Central memory CD8-positive, alpha-beta T cell (primary cell): ENCODE measurements around the gene GTF2F2.

ENCODE experiments used
- ATAC-seq: fragments of 150-1000 bp; cut with Tn5 transposase; replicated peaks from 2 replicates; pipeline ENCODE4 v1.10.0; 2022; ENCODE audit warnings: mild to moderate bottlenecking, moderate FRiP score, moderate number of reproducible peaks; ENCODE audit not compliant: poor library complexity, severe bottlenecking; ENCODE audit errors: extremely low read depth
- DNase-seq, 2 donors: peaks; one replicate each; pipeline ENCODE4 v3.0.0; 2021; ENCODE audit warnings: low spot score in 2 of 2
- H3K27ac Mint-ChIP-seq: one replicate; pipeline ENCODE4 v1.8.0; 2022; ENCODE audit warnings: low read depth, mild to moderate bottlenecking, moderate library complexity, mixed read lengths
- H3K27me3 Mint-ChIP-seq: one replicate; pipeline ENCODE4 v1.8.0; 2022; ENCODE audit warnings: mixed read lengths
- H3K36me3 Mint-ChIP-seq: one replicate; pipeline ENCODE4 v1.8.0; 2022; ENCODE audit warnings: mild to moderate bottlenecking, moderate library complexity, mixed read lengths; ENCODE audit not compliant: insufficient read depth
- H3K4me1 Mint-ChIP-seq: one replicate; pipeline ENCODE4 v1.8.0; 2022; ENCODE audit warnings: mixed read lengths
- H3K4me3 Mint-ChIP-seq: one replicate; pipeline ENCODE4 v1.8.0; 2022; ENCODE audit warnings: mild to moderate bottlenecking, moderate library complexity, mixed read lengths
- H3K9me3 Mint-ChIP-seq: one replicate; pipeline ENCODE4 v1.8.0; 2022; ENCODE audit warnings: mixed read lengths

Gene GTF2F2

GRCh38 chr13:45257638-45258333 lies 137.5 kb downstream of the GTF2F2 start:
- no peaks in the 10 kb centered on the region for H3K4me1 Mint-ChIP-seq
- no peaks in the 10 kb centered on the region for H3K9me3 Mint-ChIP-seq
- no peaks in the 10 kb centered on the region for H3K27me3 Mint-ChIP-seq
- peaks cover 12% of the 10 kb centered on the region for H3K36me3 Mint-ChIP-seq
- DNase-seq (no peak), ATAC-seq (no peak)
- no peak overlapping the region for H3K4me3 Mint-ChIP-seq
- H3K27ac Mint-ChIP-seq, result no peak overlapping the region

GRCh38 chr13:45258334-45258675 lies 138.0 kb downstream of the GTF2F2 start:
- Mint-ChIP-seq H3K27me3 (no peaks in the 10 kb centered on the region), H3K4me3 (no peak overlapping the region), H3K36me3 (peaks cover 9% of the 10 kb centered on the region), H3K4me1 (no peaks in the 10 kb centered on the region), H3K27ac (no peak overlapping the region), H3K9me3 (no peaks in the 10 kb centered on the region)
- ATAC-seq (no peak), DNase-seq (no peak)

GRCh38 chr13:45267215-45267614 lies 146.9 kb downstream of the GTF2F2 start:
- H3K4me3 Mint-ChIP-seq, result no peak overlapping the region
- DNase-seq, result no peak
- no peaks in the 10 kb centered on the region for H3K4me1 Mint-ChIP-seq
- no peak for ATAC-seq
- peaks cover 6% of the 10 kb centered on the region for H3K36me3 Mint-ChIP-seq
- peak overlapping the region; percentile 25 for H3K27ac Mint-ChIP-seq
- no peaks in the 10 kb centered on the region for H3K9me3 Mint-ChIP-seq
- no peaks in the 10 kb centered on the region for H3K27me3 Mint-ChIP-seq

- Mint-ChIP-seq H3K4me1 (no peaks in the 10 kb centered on the region), H3K4me3 (no peak overlapping the region), H3K27me3 (no peaks in the 10 kb centered on the region), H3K27ac (no peak overlapping the region), H3K9me3 (no peaks in the 10 kb centered on the region), H3K36me3 (peaks cover 6% of the 10 kb centered on the region)
- ATAC-seq, result no peak
- DNase-seq, result no peak
Measured at GRCh38 chr13:45269204-45269603, 148.9 kb downstream of the GTF2F2 start.

- DNase-seq, result no peak
- Mint-ChIP-seq H3K4me1 (no peaks in the 10 kb centered on the region), H3K9me3 (no peaks in the 10 kb centered on the region), H3K36me3 (peaks cover 2% of the 10 kb centered on the region), H3K4me3 (no peak overlapping the region), H3K27ac (no peak overlapping the region), H3K27me3 (no peaks in the 10 kb centered on the region)
- no peak for ATAC-seq
Measured at GRCh38 chr13:45276913-45277312, 156.6 kb downstream of the GTF2F2 start.

GRCh38 chr13:45278096-45278645 lies 157.9 kb downstream of the GTF2F2 start:
- H3K4me1 Mint-ChIP-seq, result no peaks in the 10 kb centered on the region
- H3K27ac Mint-ChIP-seq, result no peak overlapping the region
- H3K27me3 Mint-ChIP-seq, result no peaks in the 10 kb centered on the region
- no peak overlapping the region for H3K4me3 Mint-ChIP-seq
- DNase-seq (no peak), ATAC-seq (no peak)
- H3K9me3 Mint-ChIP-seq, result no peaks in the 10 kb centered on the region
- peaks cover under 1% of the 10 kb centered on the region for H3K36me3 Mint-ChIP-seq

GRCh38 chr13:45280011-45280410 lies 159.7 kb downstream of the GTF2F2 start:
- Mint-ChIP-seq H3K27ac (no peak overlapping the region), H3K4me3 (no peak overlapping the region), H3K4me1 (no peaks in the 10 kb centered on the region), H3K27me3 (no peaks in the 10 kb centered on the region), H3K9me3 (no peaks in the 10 kb centered on the region), H3K36me3 (peaks cover 2% of the 10 kb centered on the region)
- ATAC-seq, result no peak
- no peak for DNase-seq

- Mint-ChIP-seq H3K9me3 (no peaks in the 10 kb centered on the region), H3K4me1 (no peaks in the 10 kb centered on the region), H3K36me3 (peaks cover 6% of the 10 kb centered on the region)
Measured at GRCh38 chr13:45280751-45281634, 160.7 kb downstream of the GTF2F2 start.

GRCh38 chr13:45282994-45283393 lies 162.7 kb downstream of the GTF2F2 start:
- no peaks in the 10 kb centered on the region for H3K4me1 Mint-ChIP-seq
- DNase-seq (no peak), ATAC-seq (no peak)
- H3K27ac Mint-ChIP-seq, result no peak overlapping the region
- peaks cover 9% of the 10 kb centered on the region for H3K36me3 Mint-ChIP-seq
- H3K4me3 Mint-ChIP-seq, result no peak overlapping the region
- H3K27me3 Mint-ChIP-seq, result no peaks in the 10 kb centered on the region
- H3K9me3 Mint-ChIP-seq, result no peaks in the 10 kb centered on the region

More at GRCh38 chr13:45280751-45281634, 160.7 kb downstream of the GTF2F2 start:
- Mint-ChIP-seq H3K27ac (no peak overlapping the region), H3K4me3 (no peak overlapping the region), H3K27me3 (no peaks in the 10 kb centered on the region)
- ATAC-seq (no peak), DNase-seq (no peak)

GRCh38 chr13:45289936-45290563 lies 169.7 kb downstream of the GTF2F2 start:
- H3K4me1 Mint-ChIP-seq, result no peaks in the 10 kb centered on the region
- no peak overlapping the region for H3K27ac Mint-ChIP-seq
- no peak overlapping the region for H3K4me3 Mint-ChIP-seq
- ATAC-seq (no peak), DNase-seq (no peak)
- no peaks in the 10 kb centered on the region for H3K27me3 Mint-ChIP-seq
- H3K9me3 Mint-ChIP-seq, result no peaks in the 10 kb centered on the region
- H3K36me3 Mint-ChIP-seq, result peaks cover 12% of the 10 kb centered on the region

GRCh38 chr13:45292176-45292575 lies 171.9 kb downstream of the GTF2F2 start:
- DNase-seq (no peak), ATAC-seq (no peak)
- Mint-ChIP-seq H3K27me3 (no peaks in the 10 kb centered on the region), H3K36me3 (peaks cover 7% of the 10 kb centered on the region), H3K9me3 (no peaks in the 10 kb centered on the region), H3K4me1 (peaks cover 11% of the 10 kb centered on the region), H3K27ac (no peak overlapping the region), H3K4me3 (no peak overlapping the region)

GRCh38 chr13:45295536-45295935 lies 175.2 kb downstream of the GTF2F2 start:
- Mint-ChIP-seq H3K4me3 (no peak overlapping the region), H3K36me3 (peaks cover under 1% of the 10 kb centered on the region), H3K9me3 (no peaks in the 10 kb centered on the region), H3K27me3 (no peaks in the 10 kb centered on the region), H3K27ac (no peak overlapping the region), H3K4me1 (peaks cover 36% of the 10 kb centered on the region)
- DNase-seq, result no peak
- ATAC-seq, result no peak
